Muscle of back (tissue), 11 donors: Measurements from ENCODE around the gene ANKRD17. TPM values are rescaled to one million over a fixed set of nuclear protein-coding genes. Genes with fewer than 3 reads are reported as not detected.
"Not testable (repeated sequence)": the region's sequence is repeated elsewhere in the genome, so short reads cannot be mapped to it uniquely, and the experiment has no call there.

Experiments used
- DNase-seq, 3 donors: peaks; one replicate each; pipeline versions ENCODE4 v3.0.0 to v3.0.0-alpha.2; 2013
- polyA plus RNA-seq, 10 donors: library from polyadenylated mRNA; unstranded; fragments of 120-200 nt; gene quantifications; one replicate each; pipeline ENCODE4 v1.2.1, GENCODE V29; 2013; ENCODE audit not compliant: insufficient read length in 10 of 10

Gene ANKRD17
- polyA plus RNA-seq, 10 donors = 41.7 to 62.9 (median 48.5) TPM

DNA sequence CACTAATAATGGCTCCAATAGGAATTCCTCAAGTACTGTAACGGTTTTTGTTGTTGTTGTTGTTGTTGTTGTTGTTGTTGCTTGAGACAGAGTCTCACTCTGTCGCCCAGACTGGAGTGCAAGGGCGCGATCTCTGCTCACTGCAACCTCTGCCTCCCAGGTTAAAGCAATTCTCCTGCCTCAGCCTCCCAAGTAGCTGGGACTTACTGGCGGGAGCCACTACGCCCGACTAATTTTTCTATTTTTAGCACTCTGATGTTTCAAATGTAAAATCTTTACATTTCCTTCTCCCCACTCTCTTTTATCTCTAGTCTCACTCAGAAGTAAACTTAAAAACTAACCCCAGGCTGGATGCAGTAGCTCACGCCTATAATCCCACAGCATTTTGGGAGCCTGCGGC lies 8.0 kb downstream of the ANKRD17 start:
- no peak for DNase-seq

DNA sequence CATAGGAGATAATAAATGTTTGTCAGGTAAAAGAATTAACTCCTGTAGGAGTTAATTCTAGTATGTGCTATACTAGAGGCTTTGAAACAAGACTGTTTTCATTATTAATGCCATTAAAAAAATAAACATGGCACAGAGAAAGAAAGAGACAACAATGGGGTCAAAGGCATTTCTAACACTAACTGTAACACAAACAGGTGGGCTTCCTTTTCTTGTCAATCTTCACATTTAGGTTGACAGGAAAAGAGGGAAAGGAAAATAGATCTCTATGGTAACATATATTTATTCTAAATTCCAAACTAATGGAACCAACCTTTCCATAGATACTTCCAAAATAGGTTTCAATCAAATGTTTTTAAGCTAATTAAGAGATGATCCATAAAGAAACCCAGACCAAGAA lies 9.8 kb downstream of the ANKRD17 start:
- no peak for DNase-seq

DNA sequence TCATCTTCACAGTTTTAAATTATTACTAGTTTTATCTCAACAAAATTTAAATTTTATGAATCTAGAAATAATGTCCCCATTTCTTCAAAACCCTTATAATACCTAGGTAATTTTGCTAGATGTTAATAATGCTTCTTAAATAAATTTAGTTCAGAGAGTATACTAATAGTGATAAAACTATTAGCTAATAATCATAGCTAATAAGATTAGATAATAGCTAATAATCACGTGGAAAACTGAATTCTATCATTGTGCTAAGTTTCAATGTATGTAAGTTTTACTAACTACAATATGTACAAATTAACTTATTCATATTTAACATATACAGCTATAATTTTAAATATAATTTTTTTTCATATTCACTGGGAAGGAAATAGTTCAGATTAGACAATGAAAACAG lies 10.2 kb downstream of the ANKRD17 start:
- DNase-seq = no peak

DNA sequence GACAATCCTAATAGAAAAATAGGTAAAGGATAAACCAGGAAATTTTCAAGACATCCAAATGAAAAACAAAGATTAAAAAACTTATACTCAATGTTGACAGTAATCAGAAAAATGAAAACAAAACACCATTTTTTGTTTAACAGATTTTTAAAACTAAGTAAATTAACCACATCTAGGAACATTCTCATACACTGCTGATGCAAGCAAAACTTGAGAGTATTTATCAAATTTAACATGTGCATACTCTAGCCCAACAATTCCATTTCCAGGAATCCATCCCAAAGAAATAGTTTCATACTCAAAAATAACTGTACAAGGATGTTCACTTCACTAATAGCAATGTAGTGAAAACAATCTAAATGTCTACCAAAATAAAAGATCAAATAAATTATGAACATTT lies 11.5 kb downstream of the ANKRD17 start:
- DNase-seq = no peak

DNA sequence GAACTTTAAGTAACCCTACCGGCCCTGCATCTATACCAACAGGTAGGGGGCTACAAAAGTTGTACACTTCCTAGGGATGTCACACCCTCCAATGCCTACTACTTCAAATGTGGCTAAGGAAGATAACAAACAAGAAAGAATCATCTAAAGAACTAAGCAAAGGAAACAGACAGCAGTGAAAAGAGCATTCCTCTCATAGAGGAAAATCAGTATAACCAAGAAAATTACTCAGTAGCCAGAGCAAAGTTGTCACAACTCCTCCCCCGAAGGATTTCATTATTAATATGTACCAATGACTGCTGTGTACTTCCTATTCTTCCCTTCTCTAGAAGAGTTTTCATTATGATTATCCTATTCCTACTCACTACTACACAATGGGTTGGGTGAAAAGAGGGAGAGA lies 12.6 kb downstream of the ANKRD17 start:
- DNase-seq = no peak

DNA sequence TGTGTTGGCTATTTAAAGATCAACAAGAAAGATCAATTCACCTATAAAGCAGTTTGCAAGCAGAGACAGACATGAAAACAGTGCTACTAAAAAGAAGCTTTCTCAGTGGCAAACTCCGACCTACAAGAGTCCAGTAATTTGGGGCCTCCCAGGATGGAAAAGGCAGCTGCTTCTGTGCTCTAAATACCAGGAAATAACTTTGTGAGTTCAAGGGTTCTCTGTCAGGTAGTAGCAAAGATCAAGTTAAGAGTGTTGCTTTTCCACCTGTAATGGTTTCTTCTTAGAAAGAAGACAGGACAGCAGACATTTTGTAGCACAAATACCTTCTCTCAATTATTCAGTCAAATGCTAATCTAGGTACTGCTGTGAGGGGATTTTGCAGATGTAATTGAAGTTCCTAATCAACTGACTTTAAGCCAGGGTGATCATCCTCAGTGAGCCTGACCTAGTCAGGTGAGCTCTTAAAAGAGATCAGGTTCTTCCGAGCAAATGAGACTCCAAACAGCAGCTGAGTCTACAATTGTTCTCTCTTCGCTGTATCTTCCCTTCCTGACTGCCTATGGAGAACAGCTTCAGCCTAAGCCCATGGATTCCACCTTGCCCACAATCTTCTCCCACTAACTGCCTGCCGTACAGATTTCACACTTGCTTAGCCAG lies 13.5 kb downstream of the ANKRD17 start:
- DNase-seq = no peak

DNA sequence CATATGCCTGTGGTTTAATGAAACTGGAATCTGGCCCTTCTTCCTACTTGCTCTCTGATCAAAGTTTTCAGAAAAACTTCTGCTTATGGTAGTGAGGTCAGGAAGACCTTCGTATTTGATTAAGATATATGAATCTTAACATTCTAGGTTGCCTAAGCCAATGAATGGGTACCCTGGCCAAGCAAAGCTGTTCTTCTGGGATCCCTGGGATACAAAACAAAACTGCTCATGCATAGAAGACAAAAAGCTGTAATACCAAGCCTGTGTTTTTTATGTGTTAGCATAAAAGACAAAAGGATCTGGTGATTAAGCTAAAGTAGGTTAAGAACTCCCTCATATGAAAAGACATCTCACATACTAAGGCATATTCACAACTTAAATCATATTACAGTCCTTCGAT lies 21.6 kb downstream of the ANKRD17 start:
- DNase-seq = no peak

DNA sequence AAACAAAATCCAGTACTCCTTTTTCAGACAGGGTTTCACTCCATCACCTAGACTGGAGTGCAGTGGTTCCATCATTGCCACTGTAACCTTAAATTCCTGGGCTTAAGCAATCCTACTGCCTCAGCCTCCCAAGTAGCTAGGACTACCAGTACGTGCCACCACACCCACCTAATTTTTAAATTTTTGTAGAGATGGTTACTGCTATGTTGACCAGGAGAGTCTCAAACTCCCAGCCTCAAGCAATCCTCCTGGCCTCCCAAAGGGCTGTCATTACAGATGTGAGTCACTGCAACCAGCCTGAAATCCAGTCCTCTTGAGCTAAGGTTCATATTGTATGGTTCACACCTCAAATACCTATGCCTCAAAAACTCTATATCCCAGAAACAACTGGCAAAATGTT lies 22.4 kb downstream of the ANKRD17 start:
- no peak for DNase-seq

DNA sequence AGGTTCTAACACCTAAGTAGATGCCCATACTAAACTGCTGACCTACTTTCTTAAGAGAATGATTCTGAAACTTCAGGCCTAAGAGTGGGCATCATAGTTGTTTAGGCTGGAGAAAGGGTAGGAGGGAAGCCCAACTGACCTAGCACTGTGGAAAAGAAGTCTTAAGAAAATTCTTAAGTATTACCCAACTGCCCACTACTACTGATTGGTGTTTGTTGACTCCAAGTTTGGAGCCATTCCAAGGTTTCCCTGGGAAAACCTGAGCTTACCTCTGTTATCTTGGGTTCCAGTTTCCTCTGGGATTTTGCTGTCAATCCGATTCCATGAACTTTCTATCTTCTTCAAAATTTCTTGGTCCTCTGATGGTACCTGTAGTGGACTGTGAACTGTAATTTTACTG lies 23.9 kb downstream of the ANKRD17 start:
- no peak for DNase-seq

DNA sequence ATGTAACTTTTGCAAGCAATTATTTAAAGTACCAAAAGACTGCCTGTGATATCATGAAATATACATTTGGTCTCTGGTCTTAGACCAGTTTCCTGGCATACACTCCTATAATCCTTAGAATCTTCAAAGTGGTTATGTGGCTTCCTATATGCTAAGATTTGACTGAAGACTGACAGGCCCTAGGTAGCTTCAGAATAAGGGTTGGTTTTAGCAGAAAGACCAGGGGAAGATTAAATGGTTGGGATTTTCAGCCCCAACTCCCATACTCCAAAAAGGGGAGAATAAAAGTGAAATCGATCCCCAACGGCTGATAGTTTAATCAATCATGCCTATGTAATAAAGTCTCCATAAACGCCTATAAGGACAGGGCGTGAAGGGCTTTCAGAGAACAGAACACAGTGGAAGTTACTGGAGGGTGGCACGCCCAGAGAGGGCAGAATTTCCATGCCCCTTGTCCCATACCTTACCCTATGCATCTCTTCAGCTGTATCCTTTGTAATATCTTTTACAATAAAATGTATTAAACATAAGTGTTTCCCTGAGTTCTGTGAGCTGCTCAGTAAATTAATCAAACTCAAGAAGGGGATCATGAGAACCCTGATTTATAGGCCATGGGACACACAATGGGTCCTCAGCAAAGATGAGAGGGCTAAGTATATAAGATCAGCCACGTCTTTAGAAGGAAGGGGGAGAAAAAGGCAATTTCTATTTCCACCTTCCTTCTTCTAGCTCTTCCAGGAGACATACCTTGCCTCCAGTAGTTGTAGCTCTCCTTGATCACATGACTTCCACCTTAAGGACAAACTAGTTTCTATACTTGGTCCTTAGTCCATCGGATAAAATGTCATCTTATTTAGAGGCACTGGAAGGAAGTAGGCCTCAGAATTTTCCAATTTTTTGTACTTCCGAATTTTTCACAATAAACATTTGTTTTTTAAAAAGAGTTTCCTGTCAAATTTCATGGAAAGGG lies 26.8 kb downstream of the ANKRD17 start:
- no peak for DNase-seq

DNA sequence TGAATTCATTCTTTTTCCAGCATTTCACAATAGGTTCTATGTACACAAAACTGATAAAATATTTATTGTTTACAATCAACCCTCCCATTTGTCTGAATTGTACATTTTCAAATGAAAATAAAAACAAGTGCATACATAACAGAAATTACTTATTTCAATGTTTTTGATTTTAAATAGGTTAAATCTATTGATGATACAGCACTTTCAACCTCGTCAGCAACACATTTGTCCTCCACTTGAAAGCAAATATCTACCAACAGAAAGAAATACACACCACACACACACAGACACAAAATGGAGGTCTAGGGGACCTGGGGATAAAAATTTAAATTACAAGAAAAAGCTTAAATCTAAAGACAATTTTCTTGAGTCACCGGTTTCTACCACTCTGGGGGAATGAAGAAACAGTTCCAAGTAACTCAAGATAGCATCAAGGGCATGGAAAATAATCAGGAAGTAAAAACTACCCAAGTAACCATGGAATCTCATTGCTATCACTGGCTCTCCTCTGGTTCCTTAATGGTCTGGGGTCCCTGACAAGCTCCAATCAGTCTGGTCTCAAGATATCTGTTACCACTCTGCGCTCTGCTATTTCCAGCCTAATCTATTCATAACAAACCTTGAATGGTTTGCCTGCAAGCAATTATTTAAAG lies 27.6 kb downstream of the ANKRD17 start:
- no peak for DNase-seq

DNA sequence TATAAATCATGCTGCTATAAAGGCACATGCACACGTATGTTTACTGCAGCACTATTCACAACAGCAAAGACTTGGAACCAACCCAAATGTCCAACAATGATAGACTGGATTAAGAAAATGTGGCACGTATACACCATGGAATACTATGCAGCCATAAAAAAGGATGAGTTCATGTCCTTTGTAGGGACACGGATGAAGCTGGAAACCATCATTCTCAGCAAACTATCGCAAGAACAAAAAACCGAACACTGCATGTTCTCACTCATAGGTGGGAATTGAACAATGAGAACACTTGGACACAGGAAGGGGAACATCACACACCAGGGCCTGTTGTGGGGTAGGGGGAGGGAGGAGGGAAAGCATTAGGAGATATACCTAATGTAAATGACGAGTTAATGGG lies 29.8 kb downstream of the ANKRD17 start:
- DNase-seq = not testable (repeated sequence)

DNA sequence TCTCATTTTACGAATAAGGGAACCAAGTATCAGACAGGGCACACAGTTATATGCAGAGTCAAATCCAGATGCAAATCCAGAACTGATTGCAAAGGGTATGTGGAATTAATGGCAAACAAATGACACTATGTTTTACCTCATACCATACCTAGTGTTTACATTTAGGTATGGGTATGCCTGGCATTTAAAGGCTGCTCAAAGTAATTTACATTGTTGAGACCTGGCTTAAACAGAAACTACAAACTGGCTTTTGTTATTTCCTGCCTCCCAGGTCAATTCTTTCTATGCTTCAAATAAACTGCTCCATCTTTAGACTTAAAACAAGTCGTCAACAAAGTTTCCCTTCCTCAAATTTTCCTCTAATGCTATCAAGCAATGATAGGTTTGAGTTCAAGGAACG lies 33.7 kb downstream of the ANKRD17 start:
- DNase-seq = peak in 1 of 3 donors; percentile 4

DNA sequence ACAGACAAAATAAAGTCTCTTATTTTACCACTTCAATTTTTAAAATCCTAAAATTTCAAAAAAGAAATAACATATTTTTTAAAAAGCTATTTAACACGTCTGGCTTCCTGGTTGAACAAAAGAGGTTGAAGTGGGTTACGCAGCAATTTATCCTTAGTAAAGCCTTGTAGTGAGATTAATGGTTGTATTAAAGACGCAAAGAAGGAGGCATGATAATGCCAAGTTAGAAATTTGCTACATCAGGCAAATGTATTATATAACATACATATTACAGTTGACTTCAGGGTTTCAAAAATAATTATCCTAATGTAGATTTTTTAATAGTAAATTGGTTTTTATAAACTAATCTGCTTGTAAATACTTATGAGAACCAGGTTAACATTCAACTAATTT lies 35.3 kb downstream of the ANKRD17 start:
- no peak for DNase-seq

DNA sequence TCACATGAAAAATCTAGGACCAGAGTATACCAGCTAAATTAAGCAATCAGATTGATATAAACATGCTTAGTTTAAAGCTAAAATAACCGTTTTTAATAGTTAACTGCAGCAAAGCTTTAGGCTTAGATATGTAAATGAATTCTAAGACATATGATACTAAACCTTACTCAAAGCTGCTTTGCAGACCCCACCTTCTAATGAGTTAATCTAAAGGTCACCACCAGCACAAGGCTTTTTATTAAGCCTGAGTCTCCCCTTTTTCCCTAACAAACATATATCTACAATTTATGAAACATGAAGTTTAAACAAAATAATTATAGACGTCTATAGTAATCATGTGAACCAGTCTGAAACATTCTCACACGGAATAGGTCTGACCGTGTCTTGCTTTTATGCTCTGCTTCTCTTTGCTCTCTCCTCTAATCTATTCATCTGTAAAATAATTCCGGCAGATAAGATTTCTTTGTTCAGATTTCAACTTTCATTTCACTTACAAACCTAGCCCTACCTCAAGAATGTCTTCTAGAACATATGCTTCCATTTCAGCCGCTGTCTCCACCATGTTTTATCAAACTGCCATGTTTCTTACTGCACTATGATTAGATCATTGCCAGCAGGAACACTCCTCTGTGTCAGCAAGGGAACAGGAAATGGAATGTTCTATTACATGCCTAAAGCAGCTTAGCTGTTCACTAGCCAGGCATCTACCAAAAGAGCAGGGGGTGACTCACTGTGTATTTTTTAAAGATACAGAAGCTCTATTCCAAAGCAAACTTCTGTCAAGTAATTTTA lies 35.9 kb downstream of the ANKRD17 start:
- peak; percentile 92 to 95 (median 93) for DNase-seq

DNA sequence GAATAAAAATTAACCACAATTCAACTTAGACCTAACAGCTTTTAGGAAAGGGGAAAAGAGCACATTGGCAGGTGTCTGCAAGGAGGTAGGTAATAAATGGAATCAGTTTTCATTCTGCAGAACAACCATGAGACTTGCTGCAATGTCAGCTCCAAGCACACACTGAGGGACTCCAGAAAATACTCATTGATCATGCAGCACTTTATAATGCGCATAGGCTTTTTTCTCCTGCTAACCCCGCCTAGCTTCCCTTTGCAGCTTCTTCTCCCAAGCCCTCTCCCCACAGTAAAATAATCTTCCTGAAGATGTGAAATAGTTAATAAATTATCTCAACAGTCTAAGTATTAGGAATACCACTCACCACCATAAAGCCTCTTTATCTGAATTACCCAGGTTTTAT lies 36.9 kb downstream of the ANKRD17 start:
- peak in 2 of 3 donors; percentile 6 to 19 for DNase-seq

DNA sequence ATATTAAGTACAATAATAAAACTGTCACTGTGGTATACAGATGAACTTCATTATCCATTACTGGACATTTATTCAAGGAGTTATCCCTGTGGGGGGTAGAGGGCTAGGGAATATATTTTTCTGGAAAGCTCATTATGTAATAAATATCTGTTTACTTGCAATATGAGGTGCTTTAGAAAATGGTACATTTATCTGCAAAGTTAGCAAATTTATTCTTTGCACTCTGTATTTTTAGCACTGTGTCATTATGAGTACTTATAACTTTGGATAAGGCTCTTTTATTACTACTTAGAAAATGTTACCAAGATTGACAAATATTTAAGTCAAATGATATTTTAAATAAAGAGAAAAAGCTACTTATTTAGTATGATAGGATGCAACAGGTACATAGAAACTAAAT lies 37.8 kb downstream of the ANKRD17 start:
- DNase-seq = no peak

DNA sequence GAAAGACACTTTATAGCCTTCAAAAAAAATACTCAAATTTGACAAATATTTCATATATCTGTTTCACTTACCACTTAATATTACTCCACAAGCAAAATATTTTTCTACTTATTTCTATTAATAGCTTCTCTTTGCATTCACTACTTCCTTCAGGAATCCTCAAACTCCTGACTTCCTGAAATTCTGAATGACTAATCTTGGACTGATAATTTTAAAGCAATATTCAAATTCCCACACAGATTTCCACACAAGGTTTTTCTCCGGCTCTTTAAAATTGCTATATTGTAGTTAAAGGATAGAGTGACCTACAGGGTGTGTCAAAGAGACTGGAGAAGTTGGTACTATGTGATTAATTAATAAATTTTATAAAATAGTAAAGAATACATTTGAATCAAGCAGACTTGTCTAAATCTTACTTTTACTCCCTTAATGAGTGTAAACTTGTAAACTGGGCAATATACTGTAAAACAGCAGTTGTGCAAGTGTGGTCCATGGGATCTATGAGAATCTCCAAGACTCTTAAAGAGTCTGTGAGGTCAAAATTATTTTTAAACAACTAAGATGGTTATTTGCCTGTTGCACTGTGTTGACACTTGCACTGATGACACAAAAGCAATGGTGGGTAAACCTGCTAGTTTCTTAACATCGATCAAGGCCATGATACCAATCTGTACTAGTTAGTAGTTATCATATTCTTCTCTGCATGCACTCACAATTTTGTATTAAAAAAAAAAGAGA lies 44.5 kb downstream of the ANKRD17 start:
- no peak for DNase-seq

DNA sequence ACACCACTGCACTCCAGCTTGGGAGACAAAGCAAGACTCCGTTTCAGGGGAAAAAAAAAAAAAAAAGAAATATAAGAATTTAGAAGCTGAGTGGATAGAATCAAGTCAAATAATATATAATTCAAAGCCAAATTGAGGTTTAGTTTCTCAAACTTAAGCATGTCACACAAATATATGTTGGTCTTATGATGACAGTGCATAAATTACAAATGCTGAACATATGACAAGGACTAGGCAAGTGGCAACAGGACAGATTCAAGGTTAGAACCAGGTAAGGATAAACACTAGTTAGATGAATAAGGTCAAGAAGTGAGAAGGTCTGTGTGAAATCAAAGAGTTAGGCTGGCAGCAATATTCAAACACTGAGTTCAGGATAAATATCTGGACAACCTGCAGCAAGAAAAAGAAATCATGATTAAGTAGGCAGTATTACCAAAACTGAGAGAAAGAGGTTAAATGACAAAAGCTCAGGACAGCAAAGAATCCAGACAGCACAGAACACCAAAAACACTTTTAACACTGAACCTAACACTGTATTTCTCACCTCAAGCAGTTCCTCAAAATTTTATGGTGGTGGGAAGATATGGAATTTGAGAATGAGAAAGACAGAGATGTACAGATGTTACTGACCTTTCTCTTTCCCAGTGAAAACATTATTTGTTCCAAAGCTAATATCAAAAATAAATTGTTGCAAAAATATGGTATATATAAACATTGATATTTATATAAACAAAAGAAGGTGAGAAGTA lies 45.4 kb downstream of the ANKRD17 start:
- no peak for DNase-seq

DNA sequence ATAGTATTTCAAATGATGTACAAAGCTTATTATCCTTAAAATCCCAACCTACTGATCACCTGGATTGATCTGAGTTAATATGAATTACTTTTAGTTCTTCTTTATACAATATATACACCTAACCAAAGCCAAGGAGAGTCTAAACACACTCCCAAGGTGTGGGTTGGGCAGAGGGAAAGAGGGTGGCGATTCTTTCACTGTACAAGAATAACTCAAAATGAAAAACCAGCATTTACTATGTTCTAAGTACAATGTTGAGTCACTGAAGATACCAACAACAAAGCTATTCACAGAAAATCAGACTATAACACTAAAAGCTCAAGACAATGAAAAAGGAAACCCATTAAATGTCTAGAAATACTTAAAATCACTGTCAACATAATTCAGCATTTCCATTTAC lies 46.6 kb downstream of the ANKRD17 start:
- no peak for DNase-seq
